HG02642 (cell line): ENCODE results near the gene AOAH.

Experiments
- ATAC-seq: cut with Tn5 transposase; IDR thresholded peaks from one replicate; pipeline ENCODE4 v1.9.1; 2021; ENCODE audit warnings: mild to moderate bottlenecking; ENCODE audit not compliant: unreplicated experiment, poor library complexity

The AOAH gene

GRCh38 chr7:36638586-36639263, 85.6 kb downstream of the AOAH start:
- ATAC-seq, result no peak

- ATAC-seq, result no peak
These were observed 86.2 kb downstream of the AOAH start for GRCh38 chr7:36638140-36638539.

- ATAC-seq, result no peak
These were observed 86.9 kb downstream of the AOAH start for GRCh38 chr7:36637417-36637816.

GRCh38 chr7:36636126-36636525, 88.2 kb downstream of the AOAH start:
- no peak for ATAC-seq

GRCh38 chr7:36635091-36635490, 89.2 kb downstream of the AOAH start:
- ATAC-seq, result no peak

- no peak for ATAC-seq
These were observed 90.9 kb downstream of the AOAH start for GRCh38 chr7:36633377-36633776.

- ATAC-seq, result no peak
These were observed 94.1 kb downstream of the AOAH start for GRCh38 chr7:36630112-36630650.

- ATAC-seq, result no peak
These were observed 94.9 kb downstream of the AOAH start for GRCh38 chr7:36629351-36629750.

- ATAC-seq, result no peak
These were observed 96.5 kb downstream of the AOAH start for GRCh38 chr7:36627836-36628235.

GRCh38 chr7:36626111-36626510, 98.2 kb downstream of the AOAH start:
- no peak for ATAC-seq

- no peak for ATAC-seq
These were observed 99.0 kb downstream of the AOAH start for GRCh38 chr7:36625247-36625646.

- no peak for ATAC-seq
These were observed 101.0 kb downstream of the AOAH start for GRCh38 chr7:36623247-36623646.

- ATAC-seq, result no peak
These were observed 102.9 kb downstream of the AOAH start for GRCh38 chr7:36621396-36621795.

GRCh38 chr7:36620166-36620708, 104.1 kb downstream of the AOAH start:
- ATAC-seq, result no peak

GRCh38 chr7:36617408-36617807, 106.9 kb downstream of the AOAH start:
- ATAC-seq, result no peak

GRCh38 chr7:36615852-36616540, 108.3 kb downstream of the AOAH start:
- no peak for ATAC-seq

GRCh38 chr7:36614959-36615358, 109.3 kb downstream of the AOAH start:
- no peak for ATAC-seq

GRCh38 chr7:36613031-36613614, 111.2 kb downstream of the AOAH start:
- ATAC-seq, result no peak

- no peak for ATAC-seq
These were observed 112.6 kb downstream of the AOAH start for GRCh38 chr7:36611703-36612102.

- no peak for ATAC-seq
These were observed 116.6 kb downstream of the AOAH start for GRCh38 chr7:36607721-36608095.
